ENCODE data around the gene SEPTIN8. TPM values are rescaled to one million over a fixed set of nuclear protein-coding genes. Genes with fewer than 3 reads are reported as not detected.

Gene SEPTIN8
- total and polyA plus RNA-seq, 2 of the 13 experiments (the other 11 are each of a cell fraction or from before 2014, with no cell fraction given), result 41.4 to 49.9 TPM

GRCh38 chr5:132736853-132737833, 39.9 kb downstream of the SEPTIN8 start, which contains the start of gene KIF3A (continued):
- TF ChIP-seq ZNF567 (CRISPR knock-in tag; IDR thresholded peaks at IDR 0.05; ENCODE audit: borderline replicate concordance) (no peak), MZF1 (CRISPR knock-in tag; IDR thresholded peaks at IDR 0.05; ENCODE audit: borderline replicate concordance) (no peak), ZNF766 (CRISPR knock-in tag; IDR thresholded peaks at IDR 0.05; ENCODE audit: borderline replicate concordance) (peak; percentile 85), ZNF772 (CRISPR knock-in tag; IDR thresholded peaks at IDR 0.05) (no peak), ZNF816 (CRISPR knock-in tag; IDR thresholded peaks at IDR 0.05; ENCODE audit: borderline replicate concordance) (no peak), ZBTB7A (CRISPR knock-in tag; IDR thresholded peaks at IDR 0.05) (no peak), HDAC6 (IDR thresholded peaks at IDR 0.05; ENCODE audit: low read depth, low read length) (no peak), RNF219 (CRISPR knock-in tag; IDR thresholded peaks at IDR 0.05) (no peak), SOX6 (IDR thresholded peaks at IDR 0.05) (no peak), SOX6 (CRISPR knock-in tag; IDR thresholded peaks at IDR 0.05) (peak; percentile 39; the same call in 1 of the 2 replicates), ZNF367 (CRISPR knock-in tag; IDR thresholded peaks at IDR 0.05; ENCODE audit: borderline replicate concordance) (no peak), E2F2 (CRISPR knock-in tag; IDR thresholded peaks at IDR 0.05; ENCODE audit: borderline replicate concordance) (no peak), MLX (CRISPR knock-in tag; IDR thresholded peaks at IDR 0.05) (no peak), TAF15 (IDR thresholded peaks at IDR 0.05; ENCODE audit: low read depth, low read length, poor library complexity, severe bottlenecking) (peak; percentile 48), RORA (CRISPR knock-in tag; IDR thresholded peaks at IDR 0.05) (no peak), ZNF775 (CRISPR knock-in tag; IDR thresholded peaks at IDR 0.05; ENCODE audit: borderline replicate concordance) (no peak), PHF21A (CRISPR knock-in tag; IDR thresholded peaks at IDR 0.05) (peak; percentile 40; the same call in 1 of the 2 replicates), REL (CRISPR knock-in tag; conservative IDR thresholded peaks at IDR 0.05) (no peak), ZSCAN20 (CRISPR knock-in tag; IDR thresholded peaks at IDR 0.05; ENCODE audit: borderline replicate concordance) (no peak), ZNF256 (CRISPR knock-in tag; conservative IDR thresholded peaks at IDR 0.05) (no peak), ATF7-NPFF (CRISPR knock-in tag; IDR thresholded peaks at IDR 0.05; ENCODE audit: low read depth) (no peak), ZNF710 (CRISPR knock-in tag; IDR thresholded peaks at IDR 0.05; ENCODE audit: borderline replicate concordance) (peak; percentile 47; the same call in 1 of the 2 replicates), KLF9 (CRISPR knock-in tag; IDR thresholded peaks at IDR 0.05; ENCODE audit: low read depth) (peak; percentile 49; the same call in 1 of the 2 replicates), ZNF501 (CRISPR knock-in tag; IDR thresholded peaks at IDR 0.05) (no peak)

Measured in HepG2 (cell line).